Parathyroid adenoma (tissue), 2 donors: ENCODE results near the gene BEX1.
A peak's percentile ranks its signal among the peaks of the same experiment; 100 is the strongest.

Experiments
- H2AFZ ChIP-seq: fragments of 300-600 bp; sonication (generic); one replicate; pipeline ENCODE4 v1.7.0; 2017; ENCODE audit warnings: antibody characterized with exemption, mild to moderate bottlenecking
- H3K27ac ChIP-seq: fragments of 300-600 bp; sonication (generic); one replicate; pipeline ENCODE4 v1.7.0; 2017
- H3K27me3 ChIP-seq: fragments of 300-600 bp; sonication (generic); one replicate; pipeline ENCODE4 v1.7.0; 2017; ENCODE audit warnings: low read length; ENCODE audit not compliant: control insufficient read depth, insufficient read depth
- H3K36me3 ChIP-seq: fragments of 300-600 bp; sonication (generic); one replicate; pipeline ENCODE4 v1.7.0; 2017; ENCODE audit warnings: low read length; ENCODE audit not compliant: control insufficient read depth, insufficient read depth
- H3K4me1 ChIP-seq: fragments of 300-600 bp; sonication (generic); one replicate; pipeline ENCODE4 v1.7.0; 2017; ENCODE audit warnings: control low read depth
- H3K4me2 ChIP-seq: fragments of 300-600 bp; sonication (generic); one replicate; pipeline ENCODE4 v1.7.0; 2017; ENCODE audit warnings: low read length
- H3K4me3 ChIP-seq: fragments of 300-600 bp; sonication (generic); one replicate; pipeline ENCODE4 v1.7.0; 2017; ENCODE audit warnings: low read depth, low read length
- H3K79me2 ChIP-seq: fragments of 300-600 bp; sonication (generic); one replicate; pipeline ENCODE4 v1.7.0; 2017; ENCODE audit warnings: control low read depth
- H3K9ac ChIP-seq: fragments of 300-600 bp; sonication (generic); one replicate; pipeline ENCODE4 v1.7.0; 2017; ENCODE audit warnings: mild to moderate bottlenecking
- H3K9me3 ChIP-seq: fragments of 300-600 bp; sonication (generic); one replicate; pipeline ENCODE4 v1.7.0; 2017; ENCODE audit warnings: low read length; ENCODE audit not compliant: control insufficient read depth
- TF ChIP-seq, protein P1 (sequence below): fragments of 300-600 bp; sonication (generic); IDR thresholded peaks from one replicate; pipeline ENCODE4 v1.7.0; 2017; ENCODE audit warnings: antibody characterized with exemption, mild to moderate bottlenecking
- donor health status: primary hyperparathyroidism.

BEX1 gene

DNA sequence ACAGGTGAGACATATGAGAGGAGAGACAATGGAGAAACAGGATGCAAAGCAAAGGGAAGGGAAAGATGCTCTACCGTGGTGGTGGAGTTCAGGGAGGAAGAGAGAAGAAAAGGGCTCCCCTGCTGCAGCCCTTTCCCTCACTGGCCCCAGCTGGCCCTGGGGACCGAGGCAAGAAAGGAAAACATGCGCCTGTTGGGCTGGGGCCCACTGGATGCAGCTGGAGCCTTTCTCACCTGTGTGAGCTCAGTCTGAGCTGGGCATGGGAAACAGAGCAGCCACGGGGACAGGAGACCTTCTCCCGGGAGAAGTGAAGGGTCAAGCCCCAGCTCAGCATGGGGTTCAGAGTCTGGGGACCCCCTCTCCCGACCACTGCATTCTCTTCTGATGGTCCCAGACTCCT is 17.1 kb upstream of the BEX1 start:
- Histone ChIP-seq H3K9ac (no peak overlapping the region), H3K27ac (no peak overlapping the region), H3K36me3 (no peaks in the 10 kb centered on the region), H3K27me3 (no peaks in the 10 kb centered on the region), H2AFZ (no peak overlapping the region), H3K79me2 (no peaks in the 10 kb centered on the region), H3K4me3 (no peak overlapping the region), H3K9me3 (no peaks in the 10 kb centered on the region), H3K4me1 (no peaks in the 10 kb centered on the region), H3K4me2 (no peak overlapping the region)
- TF ChIP-seq, protein P1, sequence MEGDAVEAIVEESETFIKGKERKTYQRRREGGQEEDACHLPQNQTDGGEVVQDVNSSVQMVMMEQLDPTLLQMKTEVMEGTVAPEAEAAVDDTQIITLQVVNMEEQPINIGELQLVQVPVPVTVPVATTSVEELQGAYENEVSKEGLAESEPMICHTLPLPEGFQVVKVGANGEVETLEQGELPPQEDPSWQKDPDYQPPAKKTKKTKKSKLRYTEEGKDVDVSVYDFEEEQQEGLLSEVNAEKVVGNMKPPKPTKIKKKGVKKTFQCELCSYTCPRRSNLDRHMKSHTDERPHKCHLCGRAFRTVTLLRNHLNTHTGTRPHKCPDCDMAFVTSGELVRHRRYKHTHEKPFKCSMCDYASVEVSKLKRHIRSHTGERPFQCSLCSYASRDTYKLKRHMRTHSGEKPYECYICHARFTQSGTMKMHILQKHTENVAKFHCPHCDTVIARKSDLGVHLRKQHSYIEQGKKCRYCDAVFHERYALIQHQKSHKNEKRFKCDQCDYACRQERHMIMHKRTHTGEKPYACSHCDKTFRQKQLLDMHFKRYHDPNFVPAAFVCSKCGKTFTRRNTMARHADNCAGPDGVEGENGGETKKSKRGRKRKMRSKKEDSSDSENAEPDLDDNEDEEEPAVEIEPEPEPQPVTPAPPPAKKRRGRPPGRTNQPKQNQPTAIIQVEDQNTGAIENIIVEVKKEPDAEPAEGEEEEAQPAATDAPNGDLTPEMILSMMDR: no peak

DNA sequence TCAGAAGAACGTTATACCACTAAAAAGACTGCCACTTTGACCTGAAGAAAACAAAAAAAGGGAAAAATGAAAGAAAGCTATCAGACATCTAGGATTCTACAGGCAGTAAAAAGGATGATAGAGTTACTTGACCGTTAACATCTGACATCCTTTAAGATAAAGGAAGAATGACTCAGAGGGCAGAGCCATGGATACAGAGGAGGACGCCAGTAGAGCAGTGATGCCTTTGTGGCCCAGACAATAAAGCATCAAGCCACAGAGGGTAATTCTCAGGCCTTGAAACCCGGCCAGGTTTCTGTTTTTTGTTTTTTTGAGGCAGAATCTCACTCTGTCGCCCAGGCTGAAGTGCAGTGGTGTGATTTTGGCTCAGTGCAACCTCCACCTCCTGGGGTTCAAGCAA is 9.5 kb upstream of the BEX1 start:
- no peaks in the 10 kb centered on the region for H3K27me3 ChIP-seq
- H3K4me2 ChIP-seq: no peak overlapping the region
- no peak overlapping the region for H3K9ac ChIP-seq
- H3K4me1 ChIP-seq: no peaks in the 10 kb centered on the region
- no peak overlapping the region for H3K4me3 ChIP-seq
- H3K9me3 ChIP-seq: no peaks in the 10 kb centered on the region
- H2AFZ ChIP-seq: no peak overlapping the region
- no peak overlapping the region for H3K27ac ChIP-seq
- no peaks in the 10 kb centered on the region for H3K79me2 ChIP-seq
- TF ChIP-seq, protein P1: no peak
- H3K36me3 ChIP-seq: no peaks in the 10 kb centered on the region

DNA sequence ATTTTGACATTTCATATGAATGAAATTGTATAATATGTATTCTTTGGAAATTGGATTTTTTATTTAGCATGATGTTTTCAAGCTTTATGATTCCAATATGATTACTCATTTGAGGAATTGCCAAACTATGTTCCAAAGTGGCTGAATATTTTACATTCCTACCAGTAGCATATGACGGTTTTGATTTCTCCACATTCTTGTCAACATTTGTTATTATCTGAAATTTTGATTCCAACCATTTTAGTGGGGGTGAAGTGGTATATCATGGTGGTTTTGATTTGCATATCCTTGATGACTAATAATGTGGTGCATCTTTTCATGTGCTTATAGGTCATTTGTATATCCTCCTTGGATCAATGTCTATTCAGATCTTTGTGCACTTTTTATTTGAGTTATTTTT is 2.6 kb upstream of the BEX1 start:
- H3K4me3 ChIP-seq: no peak overlapping the region
- no peak overlapping the region for H3K27ac ChIP-seq
- no peaks in the 10 kb centered on the region for H3K79me2 ChIP-seq
- H2AFZ ChIP-seq: no peak overlapping the region
- no peaks in the 10 kb centered on the region for H3K27me3 ChIP-seq
- TF ChIP-seq, protein P1: no peak
- H3K9ac ChIP-seq: no peak overlapping the region
- H3K9me3 ChIP-seq: no peaks in the 10 kb centered on the region
- H3K4me2 ChIP-seq: no peak overlapping the region
- H3K4me1 ChIP-seq: peaks cover 3% of the 10 kb centered on the region
- H3K36me3 ChIP-seq: no peaks in the 10 kb centered on the region

- Histone ChIP-seq H3K36me3 (no peaks in the 10 kb centered on the region), H3K4me3 (peak overlapping the region; percentile 44), H3K9ac (peak overlapping the region; percentile 82), H3K27ac (peak overlapping the region; percentile 94), H3K79me2 (no peaks in the 10 kb centered on the region), H3K4me1 (peaks cover 3% of the 10 kb centered on the region), H3K4me2 (peak overlapping the region; percentile 53), H2AFZ (peak overlapping the region; percentile 61), H3K9me3 (no peaks in the 10 kb centered on the region), H3K27me3 (no peaks in the 10 kb centered on the region)
- TF ChIP-seq, protein P1: no peak
Observed at GRCh38 chrX:103063191-103063845, 653 bp downstream of the BEX1 start.

- TF ChIP-seq, protein P1: no peak
- peaks cover 3% of the 10 kb centered on the region for H3K4me1 ChIP-seq
- H3K79me2 ChIP-seq: no peaks in the 10 kb centered on the region
- no peak overlapping the region for H3K4me2 ChIP-seq
- H3K36me3 ChIP-seq: no peaks in the 10 kb centered on the region
- no peak overlapping the region for H2AFZ ChIP-seq
- H3K4me3 ChIP-seq: no peak overlapping the region
- no peaks in the 10 kb centered on the region for H3K9me3 ChIP-seq
- no peak overlapping the region for H3K9ac ChIP-seq
- no peaks in the 10 kb centered on the region for H3K27me3 ChIP-seq
- no peak overlapping the region for H3K27ac ChIP-seq
Observed at GRCh38 chrX:103061486-103061885, 2.5 kb downstream of the BEX1 start.
